CD4-positive, alpha-beta memory T cell (primary cell): ENCODE results near the gene KCNAB2. TPM values are rescaled to one million over a fixed set of nuclear protein-coding genes. Genes with fewer than 3 reads are reported as not detected.

Experiments used
- CTCF ChIA-PET: fragments of 350-600 bp; sonication (Branson Sonifier 250); formaldehyde crosslinking; loops from one replicate; lab custom pipeline; 2021; ENCODE audit warnings: inconsistent platforms; ENCODE audit not compliant: partially characterized antibody; lab: Charles Lee
- POLR2A ChIA-PET: fragments of 350-600 bp; sonication (Branson Sonifier 250); formaldehyde crosslinking; loops from one replicate; lab custom pipeline; 2021; ENCODE audit not compliant: partially characterized antibody; lab: Charles Lee
- DNase-seq, 5 donors: peaks; one replicate each; pipeline versions ENCODE4 v3.0.0 to v3.0.0-alpha.2; 2020 to 2022; ENCODE audit warnings: mixed read lengths in 1 of 5
- H3K27ac ChIP-seq: one replicate; pipeline ENCODE4 v1.7.0; 2013; ENCODE audit warnings: low read depth, low read length
- H3K27me3 ChIP-seq: 2 replicates; pipeline ENCODE4 v1.7.0; 2013; ENCODE audit warnings: mild to moderate bottlenecking, low read length, moderate library complexity; ENCODE audit not compliant: insufficient read depth
- H3K36me3 ChIP-seq: 2 replicates; pipeline ENCODE4 v1.7.0; 2013; ENCODE audit warnings: mild to moderate bottlenecking, low read length, moderate library complexity; ENCODE audit not compliant: insufficient read depth
- H3K4me1 ChIP-seq: 2 replicates; pipeline ENCODE4 v1.7.0; 2013; ENCODE audit warnings: mild to moderate bottlenecking, low read length, moderate library complexity; ENCODE audit not compliant: insufficient read depth
- H3K4me3 ChIP-seq, 2 donors: one replicate each; pipeline ENCODE4 v1.7.0; 2013; ENCODE audit warnings: low read length in 2 of 2, mild to moderate bottlenecking in 1 of 2
- H3K9me3 ChIP-seq, 2 donors: one replicate each; pipeline ENCODE4 v1.7.0; 2013; ENCODE audit warnings: low read length in 2 of 2, control low read depth in 1 of 2; ENCODE audit not compliant: control insufficient read depth in 1 of 2
- H3K27ac Mint-ChIP-seq, 7 donors: one replicate each; pipeline ENCODE4 v1.8.0; 2020 to 2021; ENCODE audit warnings: mixed read lengths in 7 of 7, mild to moderate bottlenecking in 6 of 7, inconsistent platforms in 3 of 7, moderate library complexity in 3 of 7
- H3K27me3 Mint-ChIP-seq, 2 donors: one replicate each; pipeline ENCODE4 v1.8.0; 2020 to 2021; ENCODE audit warnings: mixed read lengths in 2 of 2
- H3K36me3 Mint-ChIP-seq, 2 donors: one replicate each; pipeline ENCODE4 v1.8.0; 2020 to 2021; ENCODE audit warnings: mixed read lengths in 2 of 2, inconsistent platforms in 1 of 2, mild to moderate bottlenecking in 1 of 2
- H3K4me1 Mint-ChIP-seq, 4 donors: one replicate each; pipeline ENCODE4 v1.8.0; 2020 to 2021; ENCODE audit warnings: mixed read lengths in 4 of 4, mild to moderate bottlenecking in 1 of 4
- H3K4me3 Mint-ChIP-seq, 8 donors: one replicate each; pipeline ENCODE4 v1.8.0; 2020 to 2021; ENCODE audit warnings: mixed read lengths in 8 of 8, mild to moderate bottlenecking in 7 of 8, moderate library complexity in 6 of 8, inconsistent platforms in 3 of 8
- H3K9me3 Mint-ChIP-seq, 8 donors: one replicate each; pipeline ENCODE4 v1.8.0; 2020 to 2021; ENCODE audit warnings: mixed read lengths in 8 of 8, mild to moderate bottlenecking in 5 of 8, inconsistent platforms in 3 of 8, moderate library complexity in 1 of 8
- intact Hi-C: fragments of 100-400 bp; cut with micrococcal nuclease; formaldehyde crosslinking; loops from one replicate; pipeline ENCODE4 v1.15.1; 2023
- polyA plus RNA-seq, 2 donors: library from polyadenylated mRNA; unstranded; fragments of 300-500 nt; fragmentation: Illumina TruSeq; gene quantifications; one replicate each; pipeline ENCODE4 v1.2.3, GENCODE V29; 2021
- total RNA-seq, 2 experiments: library from RNA; stranded (reverse); gene quantifications; one replicate each; pipeline ENCODE4 v1.2.3, GENCODE V29; 2021

Gene KCNAB2
- total and polyA plus RNA-seq, 4 experiments from 2014 or later = 20.9 to 197 (median 121) TPM

- H3K27ac Mint-ChIP-seq = peak overlapping the region in 2 of 7 donors; percentile 21 to 79
- intact Hi-C loops = no loop called here
- H3K36me3 Mint-ChIP-seq = peaks cover 6 to 16% of the 10 kb centered on the region in 2 donors
- Histone ChIP-seq H3K4me1 (peaks cover 24% of the 10 kb centered on the region), H3K27me3 (no peaks in the 10 kb centered on the region), H3K36me3 (no peaks in the 10 kb centered on the region), H3K9me3 (no peaks in the 10 kb centered on the region), H3K4me3 (no peak overlapping the region), H3K27ac (no peak overlapping the region)
- POLR2A ChIA-PET = no interaction called here
- peaks cover 13 to 45% (median 24%) of the 10 kb centered on the region in 4 donors for H3K4me1 Mint-ChIP-seq
- no peaks in the 10 kb centered on the region for H3K9me3 Mint-ChIP-seq
- peak overlapping the region in 1 of 8 donors; percentile 24 for H3K4me3 Mint-ChIP-seq
- DNase-seq = no peak
- CTCF ChIA-PET = no interaction called here
- no peaks in the 10 kb centered on the region for H3K27me3 Mint-ChIP-seq
Observed at GRCh38 chr1:6000444-6001288, 45.0 kb upstream of the KCNAB2 start.

DNA sequence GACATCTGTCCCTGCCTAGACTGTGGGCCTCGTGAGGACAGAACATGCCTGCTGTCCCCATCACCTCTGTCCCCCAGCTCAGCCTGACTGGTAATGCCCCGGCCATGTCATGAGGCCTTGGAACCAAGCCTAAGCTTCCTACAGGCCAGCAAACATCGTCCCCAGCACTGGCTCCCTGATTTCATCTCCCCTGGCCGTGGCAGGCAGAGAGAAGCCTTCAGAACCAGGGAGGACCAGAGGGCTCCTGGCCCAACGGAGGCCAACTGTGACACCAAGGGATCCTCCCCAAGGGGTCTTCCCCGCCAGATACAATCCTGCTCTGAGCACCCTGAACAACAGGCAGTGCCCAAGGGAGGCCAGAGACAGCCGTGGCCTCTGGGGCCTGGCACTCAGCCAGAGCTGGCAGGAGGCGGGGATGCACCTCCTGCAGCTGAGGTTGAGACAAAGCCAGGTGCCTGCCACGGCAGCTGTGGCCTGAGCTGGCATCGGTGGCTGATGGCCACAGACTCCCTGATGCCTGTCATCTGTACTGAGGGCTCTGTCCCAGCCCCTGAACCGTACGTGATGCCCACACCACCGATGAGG, 43.6 kb upstream of the KCNAB2 start:
- H3K27me3 Mint-ChIP-seq = no peaks in the 10 kb centered on the region
- Histone ChIP-seq H3K9me3 (no peaks in the 10 kb centered on the region), H3K36me3 (no peaks in the 10 kb centered on the region), H3K27me3 (no peaks in the 10 kb centered on the region), H3K4me3 (no peak overlapping the region), H3K27ac (no peak overlapping the region), H3K4me1 (peaks cover 23% of the 10 kb centered on the region)
- ChIA-PET POLR2A (interaction anchor here (0.7 to 1.5 kb wide), 8 partner anchors 8 to 197 kb away, joined by 3 to 7 read pairs (median 3); partner anchors contain the start of genes NPHP4 and RPL22), CTCF (interaction anchor here (1.6 kb wide), 1 partner anchor 16 kb away, joined by 4 read pairs; no protein-coding TSS in a partner anchor)
- no peaks in the 10 kb centered on the region for H3K9me3 Mint-ChIP-seq
- H3K4me1 Mint-ChIP-seq = peaks cover 13 to 45% (median 24%) of the 10 kb centered on the region in 4 donors
- H3K4me3 Mint-ChIP-seq = peak overlapping the region in 1 of 8 donors; percentile 53
- H3K36me3 Mint-ChIP-seq = peaks cover 6 to 16% of the 10 kb centered on the region in 2 donors
- intact Hi-C loops = no loop called here
- no peak for DNase-seq
- H3K27ac Mint-ChIP-seq = peak overlapping the region in 3 of 7 donors; percentile 4 to 72 (median 22)

DNA sequence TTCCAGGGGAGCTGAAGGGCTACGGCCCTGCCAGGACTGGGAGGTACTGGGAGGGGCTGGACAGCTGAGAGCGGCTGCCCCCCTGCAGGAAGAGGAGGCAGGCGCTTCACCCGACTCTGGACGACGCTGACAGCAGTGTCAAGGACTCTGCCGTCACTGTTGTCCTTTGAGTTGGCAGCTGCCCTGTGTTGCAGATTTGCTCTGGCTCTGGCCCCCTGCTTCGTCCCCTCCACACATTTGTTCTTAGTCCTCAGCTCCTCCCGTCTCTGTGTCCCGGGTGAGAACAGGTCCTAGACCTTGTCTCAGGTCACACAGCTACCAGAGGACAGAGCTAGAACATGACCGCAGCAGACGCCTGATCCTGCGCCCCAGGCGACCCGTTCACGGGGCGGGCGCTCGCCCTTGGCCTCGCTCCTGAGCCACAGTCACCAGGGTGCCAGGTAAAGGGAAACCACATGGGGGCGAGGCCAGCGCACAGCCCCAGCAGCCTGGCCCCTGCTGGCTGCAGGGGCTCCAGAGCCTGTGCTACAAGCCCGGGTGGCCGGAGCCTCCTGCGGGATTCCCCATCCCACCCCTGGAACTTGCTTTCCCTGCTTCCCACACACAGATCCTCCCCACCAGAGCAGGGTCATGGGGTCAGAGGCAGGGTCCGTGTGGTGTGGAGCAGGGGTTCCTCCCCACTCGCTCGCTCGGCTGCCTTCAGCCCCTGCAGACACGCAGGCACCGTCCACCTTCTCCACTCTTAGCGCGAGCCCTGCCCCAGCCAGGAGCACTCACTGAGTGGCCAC, 42.8 kb upstream of the KCNAB2 start:
- Histone ChIP-seq H3K4me3 (no peak overlapping the region), H3K9me3 (no peaks in the 10 kb centered on the region), H3K27ac (no peak overlapping the region), H3K4me1 (peaks cover 26% of the 10 kb centered on the region), H3K27me3 (no peaks in the 10 kb centered on the region), H3K36me3 (no peaks in the 10 kb centered on the region)
- ChIA-PET CTCF (interaction anchor here (1.4 to 1.6 kb wide), 2 partner anchors 15 to 30 kb away, joined by 3 to 4 read pairs; no protein-coding TSS in a partner anchor), POLR2A (interaction anchor here (0.9 to 1.5 kb wide), 6 partner anchors 9 to 26 kb away, joined by 3 to 7 read pairs (median 4); partner anchors contain the start of gene NPHP4)
- Mint-ChIP-seq H3K9me3 (no peaks in the 10 kb centered on the region), H3K36me3 (peaks cover 6 to 16% of the 10 kb centered on the region in 2 donors), H3K4me1 (peaks cover 12 to 39% (median 22%) of the 10 kb centered on the region in 4 donors), H3K27me3 (no peaks in the 10 kb centered on the region), H3K27ac (peak overlapping the region in 1 of 7 donors; percentile 72), H3K4me3 (peak overlapping the region in 1 of 8 donors; percentile 72)
- no peak for DNase-seq
- intact Hi-C loops = no loop called here

DNA sequence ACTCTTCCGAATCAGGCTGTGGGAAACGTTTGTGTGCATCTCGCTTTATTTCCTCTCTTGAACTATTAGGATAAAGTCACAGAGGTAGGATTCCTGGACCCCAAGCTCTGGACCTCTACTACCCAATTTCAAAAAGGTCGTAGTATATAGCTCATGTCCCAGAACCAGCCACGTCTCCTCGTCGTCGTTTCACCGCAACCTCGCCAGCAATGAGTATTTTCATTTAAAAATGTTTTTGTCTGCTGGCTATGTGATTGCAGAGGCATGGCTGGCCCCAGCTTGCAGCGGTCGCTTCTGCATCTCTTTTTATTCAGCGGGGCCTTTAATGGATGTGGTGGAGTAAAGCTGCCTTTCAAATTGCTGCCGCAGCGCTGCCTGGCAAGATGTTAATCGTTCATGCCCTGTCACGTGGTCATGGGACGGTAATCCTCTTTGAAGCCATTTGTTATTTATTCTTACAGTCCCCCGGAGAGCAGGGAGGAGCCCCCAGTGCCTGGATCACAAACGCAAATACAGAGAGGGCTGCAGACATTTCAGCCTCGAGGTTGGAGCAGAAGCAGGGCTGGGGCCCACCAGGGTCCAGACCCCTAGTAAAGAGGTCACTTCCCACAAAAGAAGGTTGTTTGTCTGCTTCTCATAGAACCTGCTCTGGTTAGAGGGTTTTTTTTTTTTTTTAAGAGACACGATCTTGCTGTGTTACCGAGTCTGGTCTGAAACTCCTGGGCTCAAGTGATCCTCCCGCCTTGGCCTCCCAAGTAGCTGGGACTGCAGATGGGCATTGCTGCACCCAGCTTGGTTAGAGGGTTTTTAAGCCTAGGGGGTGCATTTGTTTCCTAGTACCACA, 41.9 kb upstream of the KCNAB2 start:
- H3K4me3 ChIP-seq = no peak overlapping the region
- ChIA-PET CTCF (interaction anchor here (0.9 to 1.4 kb wide), 3 partner anchors 11 to 29 kb away, joined by 3 to 4 read pairs (median 3); partner anchors contain the start of gene NPHP4), POLR2A (interaction anchor here (1.1 kb wide), 1 partner anchor 11 kb away, joined by 3 read pairs; the partner anchor contains the start of gene NPHP4)
- Mint-ChIP-seq H3K27me3 (no peaks in the 10 kb centered on the region), H3K4me1 (peaks cover 11 to 30% (median 15%) of the 10 kb centered on the region in 4 donors), H3K36me3 (peaks cover 6 to 16% of the 10 kb centered on the region in 2 donors), H3K4me3 (peak overlapping the region in 1 of 8 donors; percentile 78), H3K27ac (peak overlapping the region in 5 of 7 donors; percentile 34 to 90 (median 66)), H3K9me3 (no peaks in the 10 kb centered on the region)
- no peaks in the 10 kb centered on the region for H3K27me3 ChIP-seq
- peaks cover 21% of the 10 kb centered on the region for H3K4me1 ChIP-seq
- H3K36me3 ChIP-seq = no peaks in the 10 kb centered on the region
- DNase-seq = no peak
- intact Hi-C loops = no loop called here
- no peak overlapping the region for H3K27ac ChIP-seq
- no peaks in the 10 kb centered on the region for H3K9me3 ChIP-seq

GRCh38 chr1:6004412-6005123, 41.1 kb upstream of the KCNAB2 start:
- DNase-seq = no peak
- peaks cover 21% of the 10 kb centered on the region for H3K4me1 ChIP-seq
- H3K4me3 Mint-ChIP-seq = peak overlapping the region in 1 of 8 donors; percentile 78
- POLR2A ChIA-PET = no interaction called here
- no peak overlapping the region for H3K27ac ChIP-seq
- H3K9me3 Mint-ChIP-seq = no peaks in the 10 kb centered on the region
- H3K36me3 Mint-ChIP-seq = peaks cover 6 to 17% of the 10 kb centered on the region in 2 donors
- H3K27me3 ChIP-seq = no peaks in the 10 kb centered on the region
- H3K4me1 Mint-ChIP-seq = peaks cover 11 to 25% (median 14%) of the 10 kb centered on the region in 4 donors
- H3K27ac Mint-ChIP-seq = peak overlapping the region in 4 of 7 donors; percentile 34 to 90 (median 56)
- intact Hi-C loops = no loop called here
- no peaks in the 10 kb centered on the region for H3K36me3 ChIP-seq
- no peak overlapping the region for H3K4me3 ChIP-seq
- H3K9me3 ChIP-seq = no peaks in the 10 kb centered on the region
- H3K27me3 Mint-ChIP-seq = no peaks in the 10 kb centered on the region
- CTCF ChIA-PET = interaction anchor here (0.9 to 1.2 kb wide), 3 partner anchors 12 to 24 kb away, joined by 3 to 4 read pairs (median 3); partner anchors contain the start of gene NPHP4
